MM.1S (cell line): Measurements from ENCODE around the gene SPDEF.

Experiments
- DNase-seq: peaks from one replicate; pipeline ENCODE4 v3.0.0-alpha.2; 2015
- H2AFZ ChIP-seq: fragments of 300-600 bp; sonication (generic); 2 replicates; pipeline ENCODE4 v1.6.0; 2016; ENCODE audit warnings: antibody characterized with exemption, low read length
- H3F3A ChIP-seq: fragments of 300-600 bp; sonication (generic); 2 replicates; pipeline ENCODE4 v1.6.1; 2016; ENCODE audit warnings: mild to moderate bottlenecking, antibody characterized with exemption, low read length, moderate library complexity, mixed read lengths; ENCODE audit not compliant: insufficient read depth
- H3K27ac ChIP-seq: fragments of 300-600 bp; sonication (generic); 2 replicates; pipeline ENCODE4 v1.5.1; 2016; ENCODE audit warnings: mild to moderate bottlenecking, low read length
- H3K27me3 ChIP-seq: fragments of 300-600 bp; sonication (generic); replicated peaks from 2 replicates; pipeline ENCODE4 v1.6.0; 2016; ENCODE audit warnings: low read length; ENCODE audit not compliant: insufficient read depth
- H3K36me3 ChIP-seq: fragments of 300-600 bp; sonication (generic); replicated peaks from 2 replicates; pipeline ENCODE4 v1.6.1; 2016; ENCODE audit warnings: mild to moderate bottlenecking, low read length, mixed read lengths; ENCODE audit not compliant: insufficient read depth
- H3K4me1 ChIP-seq: fragments of 300-600 bp; sonication (generic); 2 replicates; pipeline ENCODE4 v1.6.1; 2016; ENCODE audit warnings: low read length, mixed read lengths
- H3K4me2 ChIP-seq: fragments of 300-600 bp; sonication (generic); 2 replicates; pipeline ENCODE4 v1.6.0; 2016; ENCODE audit warnings: low read depth, low read length
- H3K4me3 ChIP-seq: fragments of 300-600 bp; sonication (generic); 2 replicates; pipeline ENCODE4 v1.5.1; 2016; ENCODE audit warnings: low read length, mixed read lengths
- H3K79me2 ChIP-seq: fragments of 300-600 bp; sonication (generic); 2 replicates; pipeline ENCODE4 v1.6.1; 2016; ENCODE audit warnings: mixed run types, low read length, mixed read lengths
- H3K9ac ChIP-seq: fragments of 300-600 bp; sonication (generic); 2 replicates; pipeline ENCODE4 v1.6.1; 2016; ENCODE audit warnings: low read length, mixed read lengths
- H3K9me2 ChIP-seq: fragments of 300-600 bp; sonication (generic); replicated peaks from 2 replicates; pipeline ENCODE4 v1.6.1; 2016; ENCODE audit warnings: mild to moderate bottlenecking, low read length, mixed read lengths; ENCODE audit not compliant: insufficient read depth
- H3K9me3 ChIP-seq: fragments of 300-600 bp; sonication (generic); replicated peaks from 2 replicates; pipeline ENCODE4 v1.6.1; 2016; ENCODE audit warnings: mild to moderate bottlenecking, low read length, mixed read lengths; ENCODE audit not compliant: insufficient read depth
- H4K20me1 ChIP-seq: fragments of 300-600 bp; sonication (generic); 2 replicates; pipeline ENCODE4 v1.6.1; 2016; ENCODE audit warnings: mild to moderate bottlenecking, low read length, moderate library complexity, mixed read lengths; ENCODE audit not compliant: insufficient read depth
- EZH2 ChIP-seq: fragments of 300-600 bp; sonication (generic); optimal IDR thresholded peaks from 2 replicates; pipeline ENCODE3; 2017; ENCODE audit warnings: low read depth, mild to moderate bottlenecking, antibody characterized with exemption, low read length, mixed read lengths
- EZH2phosphoT487 ChIP-seq: fragments of 300-600 bp; sonication (generic); IDR thresholded peaks from 2 replicates; pipeline ENCODE4 v1.6.1; 2018; ENCODE audit warnings: antibody characterized with exemption, low read length
- TF ChIP-seq, protein P1 (sequence below): fragments of 300-600 bp; sonication (generic); IDR thresholded peaks from 2 replicates; pipeline ENCODE4 v1.5.1; 2016; ENCODE audit warnings: antibody characterized with exemption, low read length, mixed read lengths

The SPDEF gene

DNA sequence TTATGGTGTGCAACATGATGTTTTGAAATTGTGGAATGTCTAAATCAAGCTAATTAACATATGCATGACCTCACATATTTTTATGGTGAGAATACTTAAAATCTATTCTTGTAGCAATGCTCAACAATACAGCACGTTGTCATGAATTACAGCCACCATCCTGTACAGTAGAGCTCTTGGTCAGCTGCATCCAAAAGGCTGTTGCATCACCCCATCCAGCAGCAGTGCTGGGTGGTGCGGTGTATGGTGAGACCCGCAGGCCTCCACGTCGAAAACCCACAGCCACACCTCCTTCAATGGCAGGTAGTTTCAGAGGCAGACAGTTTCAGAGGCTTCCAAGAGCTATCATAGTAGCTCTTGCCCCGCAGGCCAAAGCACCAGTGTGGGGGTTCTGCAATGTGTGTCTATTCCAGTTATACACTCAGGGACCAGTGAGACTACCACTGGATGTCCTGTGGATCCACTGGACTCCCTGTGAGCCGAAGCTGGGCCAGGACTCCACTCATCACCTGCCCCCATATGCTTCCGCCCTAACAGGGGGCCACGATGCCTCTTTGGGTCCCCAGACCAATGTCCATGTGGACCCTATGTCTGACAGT is 66.8 kb downstream of the SPDEF start:
- no peaks in the 10 kb centered on the region for H3K9me3 ChIP-seq
- no peaks in the 10 kb centered on the region for H3K27me3 ChIP-seq
- DNase-seq: no peak
- H3K9ac ChIP-seq: no peak overlapping the region
- H3K36me3 ChIP-seq: no peaks in the 10 kb centered on the region
- TF ChIP-seq EZH2 (no peak), EZH2phosphoT487 (no peak)
- TF ChIP-seq, protein P1, sequence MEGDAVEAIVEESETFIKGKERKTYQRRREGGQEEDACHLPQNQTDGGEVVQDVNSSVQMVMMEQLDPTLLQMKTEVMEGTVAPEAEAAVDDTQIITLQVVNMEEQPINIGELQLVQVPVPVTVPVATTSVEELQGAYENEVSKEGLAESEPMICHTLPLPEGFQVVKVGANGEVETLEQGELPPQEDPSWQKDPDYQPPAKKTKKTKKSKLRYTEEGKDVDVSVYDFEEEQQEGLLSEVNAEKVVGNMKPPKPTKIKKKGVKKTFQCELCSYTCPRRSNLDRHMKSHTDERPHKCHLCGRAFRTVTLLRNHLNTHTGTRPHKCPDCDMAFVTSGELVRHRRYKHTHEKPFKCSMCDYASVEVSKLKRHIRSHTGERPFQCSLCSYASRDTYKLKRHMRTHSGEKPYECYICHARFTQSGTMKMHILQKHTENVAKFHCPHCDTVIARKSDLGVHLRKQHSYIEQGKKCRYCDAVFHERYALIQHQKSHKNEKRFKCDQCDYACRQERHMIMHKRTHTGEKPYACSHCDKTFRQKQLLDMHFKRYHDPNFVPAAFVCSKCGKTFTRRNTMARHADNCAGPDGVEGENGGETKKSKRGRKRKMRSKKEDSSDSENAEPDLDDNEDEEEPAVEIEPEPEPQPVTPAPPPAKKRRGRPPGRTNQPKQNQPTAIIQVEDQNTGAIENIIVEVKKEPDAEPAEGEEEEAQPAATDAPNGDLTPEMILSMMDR: no peak
- H3K9me2 ChIP-seq: no peaks in the 10 kb centered on the region
- H2AFZ ChIP-seq: no peak overlapping the region
- no peak overlapping the region for H3K4me2 ChIP-seq
- peaks cover 11% of the 10 kb centered on the region for H3K79me2 ChIP-seq
- peaks cover 6% of the 10 kb centered on the region for H3K4me1 ChIP-seq
- no peaks in the 10 kb centered on the region for H4K20me1 ChIP-seq
- peaks cover 7% of the 10 kb centered on the region; the same call in 1 of the 2 replicates for H3F3A ChIP-seq
- no peak overlapping the region for H3K4me3 ChIP-seq
- no peak overlapping the region for H3K27ac ChIP-seq
